Uterus (tissue), 2 donors: ENCODE measurements around the gene VAMP1.

Source experiments
- CTCF ChIP-seq, 4 experiments: fragments of 200-600 bp in 2 of 4; fragments of 450-650 bp in 2 of 4; sonication (generic) in 2 of 4; IDR thresholded peaks; one replicate each; pipeline ENCODE4 v1.5.1; 2016 to 2019; ENCODE audit warnings: antibody characterized with exemption in 4 of 4, mild to moderate bottlenecking in 2 of 4, moderate library complexity in 1 of 4
- POLR2A ChIP-seq, 2 donors: fragments of 450-650 bp; IDR thresholded peaks; one replicate each; pipeline ENCODE4 v1.6.1; 2016; ENCODE audit warnings: antibody characterized with exemption in 2 of 2, mild to moderate bottlenecking in 1 of 2, moderate library complexity in 1 of 2

DNA sequence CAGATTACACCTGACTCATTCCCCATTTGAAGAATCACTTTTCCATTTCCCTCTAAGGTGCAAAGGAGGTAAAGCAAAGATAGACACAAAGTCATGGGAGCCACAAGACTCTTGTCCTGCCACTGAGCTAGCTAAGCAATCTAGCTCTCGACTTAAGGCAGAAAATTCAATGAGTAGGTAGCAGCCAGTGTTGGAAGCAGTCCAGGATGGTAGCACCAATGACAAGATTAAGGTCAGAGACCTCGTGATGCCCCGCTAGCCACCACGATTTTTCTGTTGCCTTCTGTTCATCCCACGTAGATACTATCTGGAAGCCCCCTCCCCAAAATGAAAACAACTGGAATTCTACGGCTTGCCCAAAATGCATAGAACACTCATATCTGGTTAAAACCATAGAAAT lies 1.4 kb downstream of the VAMP1 start:
- TF ChIP-seq CTCF (IDR thresholded peaks at IDR 0.05): no peak
- TF ChIP-seq POLR2A (IDR thresholded peaks at IDR 0.05): no peak
